GM10266 (cell line): ENCODE data around the gene WDR20.
"Not testable (repeated sequence)": the region's sequence is repeated elsewhere in the genome, so short reads cannot be mapped to it uniquely, and the experiment has no call there.

Experiments
- DNase-seq: peaks from one replicate; pipeline ENCODE4 v3.0.0; 2012; ENCODE audit errors: extremely low spot score
- CTCF ChIP-seq: IDR thresholded peaks from 2 replicates; pipeline ENCODE4 v1.5.1; 2012; ENCODE audit warnings: mild to moderate bottlenecking, low read depth; ENCODE audit not compliant: control insufficient read depth, insufficient read depth; ENCODE audit errors: missing control alignments

WDR20 gene

DNA sequence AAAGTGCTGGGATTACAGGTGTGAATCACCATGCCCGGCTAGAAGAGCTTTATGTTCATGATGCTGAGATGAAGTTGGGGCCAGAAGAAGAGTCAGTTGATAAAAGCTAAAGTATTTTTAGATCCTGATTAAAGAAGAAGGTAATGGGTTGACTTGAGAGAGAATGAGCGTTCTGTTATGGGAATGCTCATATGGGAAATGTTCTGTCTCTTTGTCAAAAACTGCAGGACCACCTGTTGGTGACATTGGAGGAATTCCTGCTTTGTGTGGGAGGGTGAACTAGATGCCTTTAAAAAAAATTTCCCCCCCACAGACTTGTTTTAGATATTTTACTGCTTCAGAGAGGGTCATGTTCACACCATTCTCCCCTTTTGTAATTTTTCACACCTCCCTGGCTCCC lies 6.7 kb downstream of the WDR20 start:
- no peak for TF ChIP-seq CTCF
- no peak for DNase-seq

DNA sequence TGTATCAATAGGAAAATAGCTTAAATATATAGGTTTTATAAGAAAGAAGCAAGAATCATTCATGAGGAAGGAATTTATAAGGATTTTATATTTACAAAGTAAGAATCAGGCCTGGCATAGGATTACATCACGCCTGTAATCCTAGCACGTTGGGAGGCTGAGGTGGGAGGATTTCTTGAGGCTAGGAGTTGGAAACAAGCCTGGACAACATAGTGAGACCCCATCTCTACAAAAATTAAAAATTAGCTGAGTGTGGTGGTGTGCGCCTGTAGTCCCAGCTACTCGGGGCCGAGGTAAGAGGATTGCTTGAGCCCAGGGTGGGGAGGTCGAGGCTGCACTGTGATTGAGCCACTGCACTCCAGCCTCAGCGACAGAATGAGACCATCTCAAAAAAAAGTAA lies 10.4 kb downstream of the WDR20 start:
- no peak for TF ChIP-seq CTCF
- no peak for DNase-seq

- DNase-seq: no peak
- TF ChIP-seq CTCF: no peak
Measured at GRCh38 chr14:102150744-102151143, 11.0 kb downstream of the WDR20 start.

DNA sequence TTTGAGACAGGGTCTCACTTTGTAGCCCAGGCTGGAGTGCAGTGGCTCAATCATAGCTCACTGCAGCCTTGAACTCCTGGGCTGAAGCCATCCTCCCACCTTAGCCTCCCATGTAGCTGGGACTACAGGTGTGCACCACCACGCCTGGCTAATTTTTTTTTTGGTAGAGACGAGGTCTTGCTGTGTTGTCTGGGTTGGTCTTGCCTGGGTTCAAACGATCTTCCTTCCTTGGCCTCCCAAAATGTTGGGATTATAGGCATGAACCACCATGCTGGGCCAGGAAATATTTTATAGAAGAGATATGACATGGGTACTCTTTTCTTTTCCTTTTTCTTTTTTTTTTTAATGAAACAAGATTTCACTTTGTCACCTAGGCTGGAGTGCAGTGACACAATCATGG lies 11.7 kb downstream of the WDR20 start:
- not testable (repeated sequence) for DNase-seq

DNA sequence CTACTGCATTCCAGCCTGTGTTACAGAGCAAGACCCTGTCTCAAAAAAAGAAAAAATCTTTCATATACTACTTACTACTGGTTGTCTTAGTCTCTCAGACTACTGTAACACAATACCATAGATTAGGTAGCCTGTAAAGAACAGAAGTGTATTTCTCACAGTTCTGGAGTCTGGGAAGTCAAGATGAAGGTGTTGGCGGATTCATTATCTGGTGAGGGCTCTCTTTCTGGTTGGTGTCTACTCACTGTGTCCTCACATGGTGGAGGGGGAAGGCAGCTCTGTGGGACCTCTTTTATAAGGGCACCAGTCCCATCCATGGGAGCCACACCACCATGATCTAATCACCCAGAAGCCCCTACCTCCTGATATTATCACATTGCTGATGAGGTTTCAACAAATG lies 14.4 kb downstream of the WDR20 start:
- DNase-seq: no peak

DNA sequence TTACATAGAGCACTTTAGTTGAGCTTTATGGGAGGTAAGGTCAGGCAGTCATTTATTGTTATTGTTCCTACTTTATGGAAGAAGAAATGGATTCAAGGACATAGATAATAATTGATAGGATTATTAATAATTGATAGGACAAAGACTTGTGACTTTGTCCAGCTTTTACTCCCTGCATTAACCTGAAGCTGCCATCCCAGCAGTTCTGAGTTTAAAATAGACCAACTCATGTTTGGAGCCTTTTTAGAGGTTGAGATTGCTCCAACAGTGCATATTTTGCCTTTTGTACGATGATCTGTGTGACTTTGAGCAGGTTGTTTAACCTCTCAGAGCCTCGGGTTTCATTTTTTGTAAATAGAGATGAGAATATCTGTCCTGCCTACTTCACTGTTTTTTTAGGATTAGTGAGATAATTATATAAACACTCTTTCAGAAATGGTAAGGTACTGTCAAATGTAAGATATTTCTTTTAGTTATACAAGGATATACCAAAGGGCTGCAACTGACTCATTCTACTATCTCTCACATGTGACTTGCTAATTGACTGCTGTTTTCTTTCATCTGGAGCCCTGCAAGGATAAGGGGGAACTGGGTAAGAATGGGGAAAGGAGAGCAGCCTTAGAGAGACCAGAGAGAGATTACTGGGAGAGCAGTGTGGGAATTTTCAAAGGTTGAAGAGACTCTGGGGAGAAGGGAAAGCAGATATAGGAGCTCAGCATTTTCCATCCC lies 15.3 kb downstream of the WDR20 start:
- no peak for DNase-seq
- no peak for TF ChIP-seq CTCF

More for the DNA sequence above, 14.4 kb downstream of the WDR20 start:
- no peak for TF ChIP-seq CTCF

- no peak for DNase-seq
- no peak for TF ChIP-seq CTCF
Measured at GRCh38 chr14:102157346-102157745, 17.6 kb downstream of the WDR20 start.

DNA sequence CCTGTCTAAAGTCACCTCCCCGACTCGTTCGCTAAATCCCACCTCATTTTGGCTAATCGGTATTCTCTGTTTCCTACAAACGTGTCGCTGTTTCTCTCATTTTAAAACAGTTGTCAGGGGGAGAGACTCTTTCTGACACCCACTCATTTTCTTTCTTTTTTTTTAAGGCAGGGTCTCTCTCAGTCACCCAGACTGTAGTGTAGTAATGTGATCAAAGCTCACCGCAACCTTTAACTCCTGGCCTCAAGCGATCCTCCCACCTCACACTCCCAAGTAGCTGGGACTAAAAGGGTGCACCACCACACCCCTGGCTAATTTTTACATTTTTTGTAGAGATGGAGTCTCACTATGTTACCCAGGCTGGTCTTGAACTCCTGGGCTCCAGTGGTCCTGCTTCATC lies 19.1 kb downstream of the WDR20 start:
- no peak for TF ChIP-seq CTCF
- DNase-seq: no peak
